Neuronal stem cell (in vitro differentiated cells): ENCODE data around the gene DOLK.
A peak's percentile ranks its signal among the peaks of the same experiment; 100 is the strongest.

Source experiments
- DNase-seq: peaks from one replicate; pipeline ENCODE4 v3.0.0-alpha.2; 2013; ENCODE audit warnings: low spot score
- H2AFZ ChIP-seq: one replicate; pipeline ENCODE4 v1.6.1; 2013; ENCODE audit warnings: mild to moderate bottlenecking, low read length, inconsistent platforms
- H2AK5ac ChIP-seq: 2 replicates; pipeline ENCODE4 v1.6.1; 2013; ENCODE audit warnings: low read depth, mild to moderate bottlenecking, inconsistent platforms, low read length, moderate library complexity, mixed read lengths
- H2BK120ac ChIP-seq: 2 replicates; pipeline ENCODE4 v1.6.1; 2013; ENCODE audit warnings: low read depth, mild to moderate bottlenecking, inconsistent platforms, low read length, moderate library complexity, mixed read lengths
- H2BK12ac ChIP-seq: one replicate; pipeline ENCODE4 v1.6.1; 2013; ENCODE audit warnings: low read length, inconsistent platforms
- H2BK15ac ChIP-seq: 2 replicates; pipeline ENCODE4 v1.6.1; 2013; ENCODE audit warnings: mild to moderate bottlenecking, low read length, inconsistent platforms, mixed read lengths
- H2BK5ac ChIP-seq: one replicate; pipeline ENCODE4 v1.6.1; 2013; ENCODE audit warnings: inconsistent platforms, mild to moderate bottlenecking, low read length, moderate library complexity
- H3K14ac ChIP-seq: one replicate; pipeline ENCODE4 v1.6.1; 2013; ENCODE audit warnings: low read length, inconsistent platforms
- H3K18ac ChIP-seq: 2 replicates; pipeline ENCODE4 v1.6.1; 2013; ENCODE audit warnings: low read length, inconsistent platforms
- H3K23ac ChIP-seq: 2 replicates; pipeline ENCODE4 v1.6.1; 2013; ENCODE audit warnings: low read depth, mild to moderate bottlenecking, mixed read lengths, low read length, inconsistent platforms; ENCODE audit not compliant: poor library complexity
- H3K27ac ChIP-seq: replicated peaks from 3 replicates; pipeline ENCODE4 v1.5.1; 2013; ENCODE audit warnings: low read length, inconsistent platforms
- H3K27me3 ChIP-seq, 3 experiments: 2 replicates each; pipeline ENCODE4 v1.6.1; 2013; ENCODE audit warnings: low read length in 3 of 3, mild to moderate bottlenecking in 2 of 3, inconsistent platforms in 1 of 3, low read depth in 1 of 3, mixed read lengths in 1 of 3, moderate library complexity in 1 of 3; ENCODE audit not compliant: control insufficient read depth in 3 of 3, insufficient read depth in 3 of 3
- H3K36me3 ChIP-seq, 2 donors: replicated peaks in 1 of 2; 2 replicates each; pipeline ENCODE4 v1.6.1; 2013; ENCODE audit warnings: low read length in 2 of 2; ENCODE audit not compliant: control insufficient read depth in 2 of 2, insufficient read depth in 2 of 2
- H3K4ac ChIP-seq: 2 replicates; pipeline ENCODE4 v1.6.1; 2013; ENCODE audit warnings: inconsistent platforms, mild to moderate bottlenecking, low read length, moderate library complexity
- H3K4me1 ChIP-seq, 2 donors: 1 replicate in 1 of 2; 2 replicates in 1 of 2; pipeline ENCODE4 v1.6.1; 2013; ENCODE audit warnings: low read length in 2 of 2, low read depth in 1 of 2; ENCODE audit not compliant: control insufficient read depth in 2 of 2, insufficient read depth in 1 of 2
- H3K4me2 ChIP-seq: one replicate; pipeline ENCODE4 v1.6.1; 2013; ENCODE audit warnings: mild to moderate bottlenecking, low read length, inconsistent platforms; ENCODE audit not compliant: insufficient read depth, poor library complexity, severe bottlenecking
- H3K4me3 ChIP-seq, 2 donors: 2 replicates each; pipeline ENCODE4 v1.5.1; 2013; ENCODE audit warnings: low read length in 2 of 2, mild to moderate bottlenecking in 2 of 2, inconsistent platforms in 1 of 2, moderate library complexity in 1 of 2
- H3K79me1 ChIP-seq: one replicate; pipeline ENCODE4 v1.6.1; 2013; ENCODE audit warnings: low read depth, mild to moderate bottlenecking, inconsistent platforms, low read length, moderate library complexity
- H3K9ac ChIP-seq: one replicate; pipeline ENCODE4 v1.6.1; 2013; ENCODE audit warnings: mild to moderate bottlenecking, low read depth, low read length, inconsistent platforms; ENCODE audit not compliant: poor library complexity
- H3K9me3 ChIP-seq, 2 donors: replicated peaks in 1 of 2; 2 replicates each; pipeline versions ENCODE3 to v1.6.1; 2013; ENCODE audit warnings: low read length in 2 of 2, mild to moderate bottlenecking in 2 of 2, inconsistent platforms in 1 of 2, low read depth in 1 of 2, mixed read lengths in 1 of 2, moderate library complexity in 1 of 2; ENCODE audit not compliant: control insufficient read depth in 2 of 2, insufficient read depth in 1 of 2
- H4K8ac ChIP-seq: one replicate; pipeline ENCODE4 v1.6.1; 2013; ENCODE audit warnings: low read depth, mild to moderate bottlenecking, inconsistent platforms, low read length, moderate library complexity
- H4K91ac ChIP-seq: one replicate; pipeline ENCODE4 v1.6.1; 2013; ENCODE audit warnings: low read length, low read depth, mild to moderate bottlenecking, inconsistent platforms; ENCODE audit not compliant: poor library complexity
- WGBS, 2 donors: extraction: QIAGEN DNeasy Blood & Tissue Kit; methylation state at CpG; one replicate each; pipeline ENCODE4 v1.1.7; 2013; ENCODE audit warnings: missing lambda C conversion rate in 2 of 2, mixed read lengths in 1 of 2; ENCODE audit not compliant: insufficient read length in 2 of 2, insufficient replicate concordance in 1 of 2; ENCODE audit errors: extremely low coverage in 2 of 2; 5-methylcytosine and 5-hydroxymethylcytosine counted together

Gene DOLK

DNA sequence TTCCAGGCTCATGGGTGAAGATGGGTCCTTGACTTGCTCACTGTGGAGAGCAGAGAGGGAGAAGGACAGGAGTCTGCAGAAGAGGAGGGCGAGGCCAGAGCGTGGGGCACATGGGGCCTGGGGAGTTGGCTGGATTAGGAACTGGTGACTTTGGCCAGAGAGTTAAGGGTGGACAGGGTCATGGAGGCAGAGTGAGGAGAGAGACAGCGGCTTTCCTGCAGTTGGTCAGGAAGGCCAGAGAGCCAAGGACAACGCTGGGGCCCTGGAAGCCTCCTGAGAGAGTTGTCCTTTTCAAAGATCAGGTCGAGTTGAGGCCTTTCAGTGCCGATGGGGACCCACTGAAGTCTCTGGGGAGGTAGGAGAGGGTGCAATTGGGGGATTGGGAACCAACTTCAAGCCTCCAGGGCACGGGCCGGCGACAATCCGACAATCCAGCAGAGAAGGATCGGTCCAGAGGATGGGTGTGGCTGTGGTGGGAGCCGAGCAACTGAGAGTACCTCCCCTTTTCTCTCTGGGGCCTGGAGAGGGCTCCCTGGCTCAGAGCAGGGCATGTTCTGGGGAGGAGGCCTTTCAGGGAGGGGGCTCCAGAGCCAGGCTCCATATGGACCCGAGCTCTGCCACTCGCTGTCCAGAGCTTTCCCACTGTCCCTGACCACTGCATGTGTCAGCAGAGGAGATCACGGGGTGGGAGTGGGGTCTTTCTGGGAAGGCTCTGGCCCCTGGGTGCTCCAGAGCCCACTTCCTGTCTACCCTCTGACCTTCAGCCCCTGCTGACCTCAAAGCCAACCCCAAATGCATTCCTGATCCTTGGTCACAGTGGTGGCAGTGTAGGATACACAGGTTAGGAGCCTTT lies 34.1 kb downstream of the DOLK start:
- Histone ChIP-seq H3K18ac (peak overlapping the region; percentile 80), H3K4me3 (no peak overlapping the region), H3K79me1 (peaks cover 10% of the 10 kb centered on the region), H3K4me2 (no peak overlapping the region), H3K27me3 (no peaks in the 10 kb centered on the region), H4K91ac (no peak overlapping the region), H3K9ac (no peak overlapping the region), H3K14ac (peak overlapping the region; percentile 47), H3K4me1 (peaks cover 11 to 22% of the 10 kb centered on the region in 2 donors), H3K4ac (no peak overlapping the region), H2BK5ac (peak overlapping the region; percentile 84), H2AFZ (no peak overlapping the region), H3K27ac (peak overlapping the region; percentile 41), H2BK120ac (no peak overlapping the region), H2BK15ac (peak overlapping the region; percentile 93), H3K36me3 (peaks cover 43 to 89% of the 10 kb centered on the region in 2 donors), H3K23ac (peak overlapping the region; percentile 67), H2AK5ac (peak overlapping the region; percentile 81), H2BK12ac (peak overlapping the region; percentile 64), H3K9me3 (peaks cover 0 to 3% of the 10 kb centered on the region in 2 donors), H4K8ac (no peak overlapping the region)
- no peak for DNase-seq
- no CpG with 5 or more reads among the region's 15 CpGs for WGBS, 2 donors

DNA sequence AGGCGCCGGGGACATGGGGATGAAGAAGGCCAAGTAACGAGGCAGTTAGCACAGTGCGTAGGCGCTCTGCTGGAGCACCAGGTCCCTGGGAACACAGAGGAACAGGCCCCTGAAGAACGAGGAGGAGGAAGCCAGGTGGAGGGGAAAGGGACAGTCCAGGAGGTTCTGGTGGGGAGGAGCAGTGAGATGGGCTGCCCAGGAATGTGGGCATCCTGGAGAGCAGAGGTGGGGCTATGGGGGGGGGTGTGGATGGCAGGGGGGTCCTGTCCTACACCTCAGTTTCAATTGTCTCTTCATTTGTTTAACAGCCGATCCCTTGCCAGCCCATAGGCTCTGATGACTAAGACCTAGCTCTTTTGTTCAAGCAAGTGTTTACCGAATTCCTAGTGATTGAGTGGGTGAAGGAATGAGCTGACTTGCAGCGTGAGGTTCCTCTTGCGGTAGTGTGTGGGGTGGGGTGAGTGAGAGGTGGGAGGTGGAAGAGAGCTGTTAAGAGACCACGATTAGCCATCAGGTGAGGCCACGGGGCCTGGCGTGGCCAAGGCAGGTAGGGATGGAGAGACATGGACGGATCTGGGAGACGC lies 35.0 kb downstream of the DOLK start:
- peaks cover 11 to 22% of the 10 kb centered on the region in 2 donors for H3K4me1 ChIP-seq
- H2BK120ac ChIP-seq, result no peak overlapping the region
- peak overlapping the region; percentile 84 for H2BK5ac ChIP-seq
- no peaks in the 10 kb centered on the region for H3K27me3 ChIP-seq
- H3K9me3 ChIP-seq, result peaks cover 0 to 3% of the 10 kb centered on the region in 2 donors
- no peak overlapping the region for H2AFZ ChIP-seq
- H3K36me3 ChIP-seq, result peaks cover 45 to 89% of the 10 kb centered on the region in 2 donors
- peaks cover 13% of the 10 kb centered on the region for H3K79me1 ChIP-seq
- DNase-seq, result no peak
- no peak overlapping the region for H3K4me3 ChIP-seq
- H2AK5ac ChIP-seq, result peak overlapping the region; percentile 81
- no peak overlapping the region for H3K4ac ChIP-seq
- no peak overlapping the region for H3K4me2 ChIP-seq
- no peak overlapping the region for H4K8ac ChIP-seq
- peak overlapping the region; percentile 93 for H2BK15ac ChIP-seq
- no peak overlapping the region for H4K91ac ChIP-seq
- peak overlapping the region; percentile 65 for H3K27ac ChIP-seq
- no CpG with 5 or more reads among the region's 15 CpGs for WGBS, 2 donors
- H3K18ac ChIP-seq, result peak overlapping the region; percentile 59
- H3K9ac ChIP-seq, result no peak overlapping the region
- peak overlapping the region; percentile 72 for H3K14ac ChIP-seq
- peak overlapping the region; percentile 69 for H2BK12ac ChIP-seq
- H3K23ac ChIP-seq, result peak overlapping the region; percentile 10

DNA sequence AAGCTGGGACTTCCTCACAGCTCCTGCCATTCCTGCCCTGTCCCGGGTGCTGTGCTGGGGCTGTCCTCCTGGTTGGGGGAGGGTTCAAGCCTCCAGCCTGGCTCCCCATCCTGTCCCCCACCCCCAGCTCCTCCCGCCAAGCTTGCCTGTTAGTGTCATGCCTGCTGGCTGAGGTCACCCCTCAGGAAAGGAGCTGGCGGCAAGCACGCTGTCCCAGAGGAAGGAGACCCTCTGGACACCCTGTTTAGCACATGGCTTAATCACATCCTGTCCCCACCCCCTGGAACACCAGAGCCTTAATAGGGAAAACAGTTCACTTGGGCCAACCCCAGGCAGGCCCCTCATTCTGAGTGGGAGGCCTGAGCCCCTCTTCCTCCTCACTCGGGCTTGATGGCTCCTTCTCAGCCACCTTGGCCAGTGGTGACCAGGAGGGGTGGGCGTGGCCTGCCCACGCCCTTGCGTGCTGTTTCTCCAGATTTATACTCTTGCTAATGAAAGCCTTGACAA lies 35.8 kb downstream of the DOLK start:
- no peak overlapping the region for H3K18ac ChIP-seq
- no peak overlapping the region for H3K4me2 ChIP-seq
- H3K4ac ChIP-seq, result no peak overlapping the region
- H4K91ac ChIP-seq, result no peak overlapping the region
- no peak overlapping the region for H2BK120ac ChIP-seq
- no peak for DNase-seq
- peak overlapping the region; percentile 25 for H2AK5ac ChIP-seq
- no CpG with 5 or more reads among the region's 8 CpGs for WGBS, 2 donors
- H2BK12ac ChIP-seq, result no peak overlapping the region
- peaks cover 43 to 89% of the 10 kb centered on the region in 2 donors for H3K36me3 ChIP-seq
- no peak overlapping the region for H3K9ac ChIP-seq
- H3K23ac ChIP-seq, result peak overlapping the region; percentile 81
- H2AFZ ChIP-seq, result no peak overlapping the region
- H2BK15ac ChIP-seq, result no peak overlapping the region
- peak overlapping the region; percentile 65 for H3K27ac ChIP-seq
- peaks cover 11 to 22% of the 10 kb centered on the region in 2 donors for H3K4me1 ChIP-seq
- H3K9me3 ChIP-seq, result peaks cover 0 to 3% of the 10 kb centered on the region in 2 donors
- no peak overlapping the region for H3K4me3 ChIP-seq
- no peaks in the 10 kb centered on the region for H3K27me3 ChIP-seq
- H3K79me1 ChIP-seq, result peaks cover 13% of the 10 kb centered on the region
- no peak overlapping the region for H3K14ac ChIP-seq
- H4K8ac ChIP-seq, result no peak overlapping the region
- no peak overlapping the region for H2BK5ac ChIP-seq

GRCh38 chr9:128910906-128911305 lies 36.5 kb downstream of the DOLK start:
- Histone ChIP-seq H3K27me3 (no peaks in the 10 kb centered on the region), H2BK15ac (no peak overlapping the region), H2BK12ac (peak overlapping the region; percentile 76), H3K14ac (no peak overlapping the region), H3K36me3 (peaks cover 37 to 86% of the 10 kb centered on the region in 2 donors), H2AFZ (no peak overlapping the region), H2BK120ac (no peak overlapping the region), H3K4ac (no peak overlapping the region), H4K8ac (no peak overlapping the region), H2AK5ac (no peak overlapping the region), H3K18ac (no peak overlapping the region), H2BK5ac (no peak overlapping the region), H3K79me1 (peaks cover 9% of the 10 kb centered on the region), H3K4me2 (no peak overlapping the region), H3K9me3 (peaks cover 0 to 3% of the 10 kb centered on the region in 2 donors), H3K9ac (no peak overlapping the region), H3K27ac (no peak overlapping the region), H4K91ac (no peak overlapping the region), H3K23ac (no peak overlapping the region), H3K4me1 (peaks cover 11 to 22% of the 10 kb centered on the region in 2 donors), H3K4me3 (no peak overlapping the region)
- WGBS, 2 donors, result no CpG with 5 or more reads among the region's 6 CpGs
- no peak for DNase-seq
